ENCODE measurements around the gene CAPN15.

- no peak for TF ChIP-seq EZH2 (IDR thresholded peaks at IDR 0.05; ENCODE audit: insufficient read depth, poor library complexity, severe bottlenecking)
- TF ChIP-seq EZH2phosphoT487 (IDR thresholded peaks at IDR 0.05; ENCODE audit: insufficient read depth, low read depth) = no peak
Observed at GRCh38 chr16:600781-601180, 73.3 kb downstream of the CAPN15 start.
